IPS DF 4.7 (cell line): ENCODE results near the gene IPO4.

Experiments
- DNase-seq: peaks from one replicate; pipeline ENCODE4 v3.0.0-alpha.2; 2013; ENCODE audit warnings: low spot score; ENCODE audit errors: extremely low read depth

Gene IPO4

GRCh38 chr14:24194186-24194872, 5.7 kb upstream of the IPO4 start:
- DNase-seq, result no peak

DNA sequence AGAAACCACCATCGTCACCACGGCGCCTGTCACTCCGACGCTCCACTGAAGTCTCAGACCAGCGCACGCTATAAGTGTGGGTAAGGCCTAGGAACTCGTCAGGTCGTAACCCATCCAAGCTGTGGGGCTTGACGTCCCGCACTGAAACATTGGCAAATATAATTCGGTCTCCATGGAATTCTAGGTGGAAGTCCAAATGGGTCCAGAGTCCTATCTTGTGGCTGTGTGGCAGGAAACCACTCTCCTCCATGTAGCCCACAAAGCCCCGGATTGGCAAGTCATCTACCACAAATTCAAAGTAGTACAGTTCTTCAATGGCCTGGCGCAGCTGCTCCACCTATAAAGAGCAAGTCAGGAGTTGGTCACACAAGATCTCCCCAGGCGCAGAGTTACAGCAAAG, 4.3 kb upstream of the IPO4 start:
- no peak for DNase-seq

DNA sequence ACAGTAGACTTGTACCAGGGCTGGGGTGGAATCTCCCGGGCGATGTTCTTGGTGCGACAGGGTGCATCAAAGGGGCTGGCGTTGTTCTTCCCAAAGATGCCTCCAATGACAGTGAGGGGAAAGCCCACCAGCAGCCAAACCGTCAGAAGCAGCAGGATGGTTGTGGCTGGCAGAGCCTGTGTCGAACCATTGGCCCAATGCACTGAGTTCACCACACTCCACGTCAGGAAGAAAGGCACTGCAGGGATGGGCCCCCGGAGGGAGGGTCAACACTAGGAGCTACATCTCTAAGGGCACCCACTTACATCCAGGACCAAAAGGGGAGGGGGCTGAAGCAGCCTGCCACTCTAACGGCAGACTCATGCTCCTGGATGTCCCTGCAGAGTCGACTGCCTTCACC, 1.8 kb upstream of the IPO4 start:
- DNase-seq, result no peak

DNA sequence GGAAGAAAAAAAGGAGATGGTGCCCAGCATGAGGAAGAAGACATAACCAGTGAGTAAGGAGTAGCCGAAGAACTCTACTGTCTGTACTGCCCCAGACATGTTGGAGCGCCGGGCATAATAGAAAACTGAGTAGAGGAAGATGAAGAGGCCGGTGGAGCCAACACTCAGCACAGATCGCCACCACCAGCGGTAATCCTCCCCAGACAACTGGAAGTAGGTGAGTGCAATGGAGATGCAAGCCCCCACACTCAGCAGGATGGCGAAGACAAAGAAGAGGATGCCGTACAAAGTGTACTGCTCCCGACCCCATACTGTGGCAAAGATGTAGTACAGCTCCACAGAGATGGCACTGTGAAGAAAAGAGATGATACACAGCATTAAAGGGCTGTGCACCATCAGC, 844 bp upstream of the IPO4 start:
- DNase-seq, result no peak

- no peak for DNase-seq
Measured at GRCh38 chr14:24189059-24189375, 401 bp upstream of the IPO4 start.

DNA sequence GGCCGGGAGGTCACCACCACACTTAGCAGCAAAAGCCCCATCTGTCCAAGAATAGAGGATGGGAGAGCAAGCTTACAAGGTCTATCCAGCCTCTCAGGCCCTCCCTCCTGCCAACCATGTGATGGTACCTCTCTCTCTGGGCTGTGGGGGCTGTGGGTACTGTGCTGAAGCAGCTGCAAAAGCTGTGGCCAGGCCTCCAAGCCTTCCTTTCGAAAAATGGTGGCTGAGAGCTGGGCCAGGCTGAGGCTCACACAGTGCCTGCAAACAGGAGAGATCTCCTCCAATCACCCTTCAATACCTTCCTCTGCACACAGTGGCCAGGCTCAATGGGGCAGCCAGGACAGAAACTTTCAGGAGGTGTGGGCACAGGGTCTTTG, 1.1 kb downstream of the IPO4 start:
- no peak for DNase-seq

- no peak for DNase-seq
Measured at GRCh38 chr14:24186831-24187538, 1.6 kb downstream of the IPO4 start.

DNA sequence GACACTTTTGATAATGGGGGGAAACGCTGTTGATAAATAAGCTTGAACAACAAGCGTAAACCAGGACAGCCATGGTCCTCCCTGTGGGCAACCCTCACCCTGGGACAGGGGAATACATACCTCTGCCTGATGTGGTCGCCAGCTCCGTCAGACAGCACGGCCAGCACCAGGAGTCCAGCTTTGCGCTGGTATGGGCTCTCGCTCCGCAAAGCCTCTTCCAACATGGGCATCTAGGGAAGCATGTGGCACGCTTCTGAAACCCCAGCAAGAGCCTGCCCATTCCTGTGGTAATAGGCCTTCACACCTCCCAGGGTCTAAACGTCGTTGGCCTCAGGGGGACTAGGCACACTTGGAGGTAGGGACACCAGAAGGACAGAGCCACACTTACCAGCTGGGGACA, 2.9 kb downstream of the IPO4 start:
- no peak for DNase-seq

GRCh38 chr14:24185026-24185425, 3.6 kb downstream of the IPO4 start:
- no peak for DNase-seq

- no peak for DNase-seq
Measured at GRCh38 chr14:24184104-24184970, 4.3 kb downstream of the IPO4 start.

- no peak for DNase-seq
Measured at GRCh38 chr14:24183014-24183481, 5.6 kb downstream of the IPO4 start.

- DNase-seq, result no peak
Measured at GRCh38 chr14:24182110-24182882, 6.3 kb downstream of the IPO4 start.

- no peak for DNase-seq
Measured at GRCh38 chr14:24181371-24182077, 7.1 kb downstream of the IPO4 start.

DNA sequence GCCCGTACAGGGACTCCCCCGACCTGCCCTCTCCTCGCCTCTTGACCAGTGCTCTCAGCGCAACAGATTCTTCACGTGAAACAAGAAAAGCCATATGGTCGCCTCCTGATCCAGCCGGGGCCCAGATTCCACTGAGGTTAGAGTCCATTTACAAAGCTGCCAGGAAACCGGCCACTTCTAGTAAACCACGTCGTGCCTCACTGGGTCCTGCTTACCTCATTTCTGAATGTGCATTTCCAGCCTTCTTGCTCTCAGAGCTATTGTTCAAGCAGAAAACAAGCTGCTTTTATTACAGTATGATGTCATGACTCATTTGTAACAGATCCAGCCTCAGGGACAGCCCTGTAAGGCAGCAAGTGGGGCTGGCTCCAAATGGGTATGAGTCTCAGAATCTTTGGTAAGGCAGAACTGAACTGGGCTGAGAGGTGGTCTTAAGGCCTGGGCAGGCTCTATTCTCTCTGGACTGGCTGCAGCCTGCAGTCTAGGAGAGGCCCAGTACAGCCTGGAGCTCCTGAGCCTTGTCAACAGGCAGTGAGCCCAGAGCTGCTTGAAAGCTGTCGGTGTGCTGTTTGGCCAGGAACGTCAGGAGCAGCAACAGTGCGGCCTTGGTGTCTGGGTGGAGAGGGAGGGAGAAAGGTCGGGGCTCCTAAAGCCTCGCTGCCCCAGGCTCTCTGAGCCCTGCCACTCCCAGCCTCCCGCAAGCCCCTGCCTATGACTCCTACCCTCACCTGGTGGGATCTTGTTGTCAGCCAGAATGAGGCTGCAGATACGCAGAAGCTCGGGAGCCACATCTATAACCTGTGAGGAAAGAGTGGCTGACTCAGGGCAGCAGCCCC, 8.4 kb downstream of the IPO4 start:
- no peak for DNase-seq

- DNase-seq, result no peak
Measured at GRCh38 chr14:24179294-24179960, 9.2 kb downstream of the IPO4 start.

- no peak for DNase-seq
Measured at GRCh38 chr14:24178399-24179178, 10.0 kb downstream of the IPO4 start.

GRCh38 chr14:24177891-24178290, 10.7 kb downstream of the IPO4 start:
- no peak for DNase-seq

GRCh38 chr14:24177041-24177825, 11.4 kb downstream of the IPO4 start:
- no peak for DNase-seq
